ENCODE measurements around the gene SH3RF1. TPM values are rescaled to one million over a fixed set of nuclear protein-coding genes. Genes with fewer than 3 reads are reported as not detected.

SH3RF1 gene
- total and polyA plus RNA-seq, 8 donors, result 4.0 to 30.6 (median 12.7) TPM

DNA sequence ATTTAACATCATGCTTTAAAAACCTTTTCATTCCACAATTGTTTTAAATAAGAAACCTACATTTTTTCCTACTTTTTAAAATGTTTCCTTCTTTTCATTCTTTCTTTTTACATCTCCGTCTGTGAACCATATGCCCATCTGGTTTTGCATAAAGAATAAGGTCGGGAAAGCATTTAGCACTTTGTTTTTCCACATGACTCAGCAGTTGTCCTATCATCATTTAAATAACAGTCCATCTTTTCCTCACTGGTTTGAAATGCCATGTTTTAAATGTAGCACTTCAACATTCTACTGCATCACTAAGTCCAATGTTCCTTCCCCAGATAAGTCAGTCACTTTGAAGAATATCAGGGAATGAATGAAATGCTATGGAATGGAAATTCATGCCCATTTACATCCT is 128.4 kb downstream of the SH3RF1 start:
- ATAC-seq, result no peak
- no peaks in the 10 kb centered on the region for H3K9me3 ChIP-seq
- H3K4me1 ChIP-seq, result peaks cover 0 to 3% (median 0%) of the 10 kb centered on the region in 3 donors
- 73 to 86% methylated on average over 2 of the region's 2 CpGs for WGBS, 2 donors
- H3K4me3 ChIP-seq, result no peak overlapping the region
- no peak for FAIRE-seq
- no peaks in the 10 kb centered on the region for H3K36me3 ChIP-seq
- intact Hi-C loops (cut with DNase I), result no loop called here
- no peak overlapping the region for H3K27ac ChIP-seq
- no peak for DNase-seq
- TF ChIP-seq, protein P1, sequence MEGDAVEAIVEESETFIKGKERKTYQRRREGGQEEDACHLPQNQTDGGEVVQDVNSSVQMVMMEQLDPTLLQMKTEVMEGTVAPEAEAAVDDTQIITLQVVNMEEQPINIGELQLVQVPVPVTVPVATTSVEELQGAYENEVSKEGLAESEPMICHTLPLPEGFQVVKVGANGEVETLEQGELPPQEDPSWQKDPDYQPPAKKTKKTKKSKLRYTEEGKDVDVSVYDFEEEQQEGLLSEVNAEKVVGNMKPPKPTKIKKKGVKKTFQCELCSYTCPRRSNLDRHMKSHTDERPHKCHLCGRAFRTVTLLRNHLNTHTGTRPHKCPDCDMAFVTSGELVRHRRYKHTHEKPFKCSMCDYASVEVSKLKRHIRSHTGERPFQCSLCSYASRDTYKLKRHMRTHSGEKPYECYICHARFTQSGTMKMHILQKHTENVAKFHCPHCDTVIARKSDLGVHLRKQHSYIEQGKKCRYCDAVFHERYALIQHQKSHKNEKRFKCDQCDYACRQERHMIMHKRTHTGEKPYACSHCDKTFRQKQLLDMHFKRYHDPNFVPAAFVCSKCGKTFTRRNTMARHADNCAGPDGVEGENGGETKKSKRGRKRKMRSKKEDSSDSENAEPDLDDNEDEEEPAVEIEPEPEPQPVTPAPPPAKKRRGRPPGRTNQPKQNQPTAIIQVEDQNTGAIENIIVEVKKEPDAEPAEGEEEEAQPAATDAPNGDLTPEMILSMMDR (IDR thresholded peaks at IDR 0.05), result no peak
- H3K27me3 ChIP-seq, result no peaks in the 10 kb centered on the region

DNA sequence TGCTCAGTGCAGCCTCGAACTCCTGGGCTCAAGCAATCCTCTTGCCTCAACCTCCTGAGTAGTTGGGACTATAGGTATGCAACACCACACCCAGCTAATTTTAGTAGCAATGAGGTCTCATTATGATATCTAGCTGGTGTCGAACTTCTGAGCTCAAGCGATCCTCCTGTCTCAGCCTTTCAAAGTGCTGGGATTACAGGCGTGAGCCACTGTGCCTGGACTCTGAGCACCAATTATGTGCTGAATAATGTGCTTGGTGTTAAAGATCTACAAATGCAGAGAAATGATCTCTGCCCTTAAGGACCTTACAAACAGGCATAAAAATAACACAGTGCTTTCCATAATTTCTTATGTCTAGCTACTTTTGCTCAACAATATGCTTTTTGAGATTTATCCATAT is 131.7 kb downstream of the SH3RF1 start:
- TF ChIP-seq, protein P1 (IDR thresholded peaks at IDR 0.05), result no peak
- Histone ChIP-seq H3K36me3 (no peaks in the 10 kb centered on the region), H3K9me3 (no peaks in the 10 kb centered on the region), H3K27me3 (no peaks in the 10 kb centered on the region), H3K4me1 (peaks cover 0 to 21% (median 17%) of the 10 kb centered on the region in 3 donors), H3K4me3 (no peak overlapping the region), H3K27ac (no peak overlapping the region)
- 98% methylated on average over 4 of the region's 4 CpGs for WGBS, 2 donors
- FAIRE-seq (no peak), DNase-seq (no peak), ATAC-seq (no peak)
- intact Hi-C loops (cut with DNase I), result no loop called here

DNA sequence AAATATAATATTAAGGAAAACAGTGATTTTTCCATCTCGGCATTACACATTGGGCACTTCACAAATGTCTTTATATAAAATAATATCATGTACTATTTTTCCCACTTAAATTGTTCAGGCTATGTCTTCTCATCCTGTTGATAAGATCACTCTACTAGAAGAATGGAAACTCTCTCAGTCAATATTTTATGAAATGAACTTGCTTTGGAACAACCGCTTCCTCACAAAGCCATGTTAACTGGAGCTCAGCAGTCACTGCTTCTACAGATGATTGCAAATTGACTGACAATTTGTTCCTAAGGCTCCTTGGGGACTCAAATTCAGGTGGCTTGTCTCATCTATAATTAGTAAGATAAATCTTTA is 133.2 kb downstream of the SH3RF1 start:
- TF ChIP-seq, protein P1 (IDR thresholded peaks at IDR 0.05), result no peak
- ATAC-seq (no peak), FAIRE-seq (no peak), DNase-seq (no peak)
- intact Hi-C loops (cut with DNase I), result no loop called here
- H3K27ac ChIP-seq, result peak overlapping the region in 1 of 4 donors; percentile 34
- H3K27me3 ChIP-seq, result no peaks in the 10 kb centered on the region
- peaks cover 0 to 21% (median 16%) of the 10 kb centered on the region in 3 donors for H3K4me1 ChIP-seq
- H3K36me3 ChIP-seq, result no peaks in the 10 kb centered on the region
- no peaks in the 10 kb centered on the region for H3K9me3 ChIP-seq
- 89 to 93% methylated on average over 2 of the region's 2 CpGs for WGBS, 2 donors
- H3K4me3 ChIP-seq, result no peak overlapping the region

DNA sequence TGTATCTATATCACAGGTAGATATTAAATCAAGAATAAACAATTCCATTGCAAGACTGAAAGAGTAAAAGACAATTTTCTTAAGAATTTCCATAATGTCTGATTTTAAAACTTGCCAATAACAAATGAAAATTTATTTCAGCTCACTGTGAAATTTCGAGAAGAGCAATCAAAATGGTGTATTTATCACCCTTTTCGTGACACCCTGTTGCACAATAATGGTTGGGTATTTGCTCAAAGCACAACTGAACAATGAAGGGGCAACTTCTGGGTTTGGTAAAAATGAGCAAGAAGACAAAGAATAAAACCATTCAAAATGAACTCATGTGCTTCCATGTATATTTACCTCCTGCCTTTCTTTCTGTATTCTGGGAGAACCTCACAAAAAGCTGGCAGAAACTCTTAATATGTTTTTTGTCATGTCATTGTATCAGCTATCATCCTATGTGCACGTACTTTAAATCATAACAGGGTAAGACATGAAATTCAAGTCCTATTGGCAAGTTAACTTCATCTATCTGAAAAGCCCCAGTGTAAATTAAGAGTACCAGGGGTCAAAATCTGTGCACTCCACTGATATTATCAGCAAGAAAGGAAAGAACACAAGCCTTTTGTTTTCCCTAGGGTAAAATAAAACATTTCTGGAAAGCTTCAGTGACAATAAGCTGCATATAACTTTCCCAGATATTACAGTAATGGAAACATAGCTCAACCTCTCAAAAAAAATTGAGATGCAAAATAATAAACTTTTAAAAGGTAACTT is 133.8 kb downstream of the SH3RF1 start:
- FAIRE-seq (no peak), DNase-seq (no peak), ATAC-seq (no peak)
- Histone ChIP-seq H3K27me3 (no peaks in the 10 kb centered on the region), H3K4me1 (peaks cover 0 to 21% (median 16%) of the 10 kb centered on the region in 3 donors), H3K9me3 (no peaks in the 10 kb centered on the region), H3K4me3 (no peak overlapping the region), H3K36me3 (no peaks in the 10 kb centered on the region), H3K27ac (peak overlapping the region in 2 of 4 donors; percentile 14 to 34)
- 49 to 52% methylated on average over 3 of the region's 3 CpGs for WGBS, 2 donors
- TF ChIP-seq, protein P1 (IDR thresholded peaks at IDR 0.05), result no peak
- intact Hi-C loops (cut with DNase I), result no loop called here

DNA sequence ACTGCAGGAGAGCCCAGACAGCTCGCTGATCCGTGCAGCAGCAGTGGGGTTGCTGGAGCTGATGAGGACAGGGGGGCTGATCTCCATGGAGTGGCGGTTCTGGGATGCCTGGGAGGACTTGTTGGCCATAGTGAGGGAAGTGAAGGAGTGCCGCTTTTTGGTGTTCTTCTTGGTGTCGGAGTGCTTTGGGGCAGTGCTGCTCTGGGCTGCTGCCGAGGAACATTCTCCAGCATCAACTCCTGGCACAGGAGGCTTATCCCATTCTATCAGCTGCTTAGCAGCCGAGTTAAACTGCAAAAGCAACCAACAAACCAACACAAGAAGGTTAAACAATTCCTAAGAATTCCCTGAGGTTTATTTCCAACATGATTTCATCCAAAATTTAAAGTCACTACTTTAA is 134.4 kb downstream of the SH3RF1 start:
- TF ChIP-seq, protein P1 (IDR thresholded peaks at IDR 0.05), result no peak
- Histone ChIP-seq H3K9me3 (no peaks in the 10 kb centered on the region), H3K27me3 (no peaks in the 10 kb centered on the region), H3K27ac (peak overlapping the region in 2 of 4 donors; percentile 14 to 26), H3K36me3 (no peaks in the 10 kb centered on the region), H3K4me1 (peaks cover 0 to 21% (median 16%) of the 10 kb centered on the region in 3 donors), H3K4me3 (no peak overlapping the region)
- ATAC-seq, result no peak
- 91 to 92% methylated on average over 7 of the region's 7 CpGs for WGBS, 2 donors
- no peak for DNase-seq
- FAIRE-seq, result no peak
- intact Hi-C loops (cut with DNase I), result no loop called here

Data from pancreas (tissue), 10 donors.